HG03045 (cell line): Measurements from ENCODE around the gene DYRK4.

Source experiments
- ATAC-seq: cut with Tn5 transposase; IDR thresholded peaks from one replicate; pipeline ENCODE4 v1.9.1; 2021; ENCODE audit warnings: mild to moderate bottlenecking, moderate library complexity; ENCODE audit not compliant: unreplicated experiment

Gene DYRK4

GRCh38 chr12:4558171-4558570 is 3.8 kb upstream of the DYRK4 start:
- no peak for ATAC-seq

DNA sequence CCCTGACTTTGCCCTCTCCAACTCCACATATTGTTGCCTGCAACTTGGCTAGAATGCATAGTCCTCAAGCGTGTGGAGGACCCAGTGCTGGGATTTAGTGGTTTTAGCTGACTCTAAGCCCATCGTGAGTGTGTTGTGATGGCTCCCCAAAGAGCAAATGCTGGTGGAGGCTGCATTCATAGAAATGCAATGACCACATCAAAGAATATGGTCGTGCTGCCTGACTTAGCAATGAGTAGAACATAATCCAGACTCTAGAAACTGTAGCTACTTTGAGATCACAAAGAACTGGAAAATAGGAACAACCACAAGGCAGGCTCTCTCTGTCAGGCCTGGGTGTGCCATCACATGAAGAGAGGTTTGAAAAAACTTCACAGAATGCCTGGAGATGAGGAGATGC is 1.3 kb downstream of the DYRK4 start:
- ATAC-seq, result no peak

DNA sequence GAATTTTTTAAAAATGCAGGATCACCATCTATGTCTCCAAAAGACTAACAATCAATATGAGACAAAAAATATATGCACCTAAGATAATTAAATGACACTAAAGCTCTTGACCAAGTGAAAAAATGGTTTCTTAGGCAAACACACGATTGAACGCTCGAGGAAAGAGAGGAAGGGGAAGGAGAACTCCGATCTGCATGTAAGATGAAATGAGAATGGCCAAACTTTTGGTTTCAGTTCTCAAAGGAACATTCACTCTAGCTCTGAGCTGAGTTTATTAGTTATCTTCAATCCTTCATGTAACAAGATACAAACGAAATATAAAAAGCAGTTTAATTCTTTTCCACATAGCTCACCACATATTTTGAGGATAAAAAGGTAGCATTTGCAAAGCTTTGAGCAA is 2.8 kb downstream of the DYRK4 start:
- no peak for ATAC-seq

DNA sequence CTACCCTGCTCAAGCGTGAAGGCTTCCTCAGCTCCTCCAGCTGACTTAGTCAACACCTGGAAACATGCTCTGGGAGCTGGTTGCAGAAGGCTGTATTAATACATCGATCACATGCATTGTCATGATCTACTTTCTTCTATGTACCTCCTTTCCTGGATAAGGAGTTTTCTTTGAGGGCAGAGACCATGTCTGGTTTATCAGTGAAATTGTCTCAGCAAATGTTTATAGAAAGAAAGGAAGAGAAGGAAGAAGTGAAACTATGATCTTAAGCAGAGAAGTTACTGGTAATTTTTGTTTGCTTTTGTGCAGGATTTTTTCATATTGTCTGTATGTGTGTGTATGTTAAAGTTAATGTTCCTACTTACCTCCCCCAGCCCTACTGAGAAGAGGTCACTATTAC is 4.5 kb downstream of the DYRK4 start:
- no peak for ATAC-seq

GRCh38 chr12:4567073-4567881 is 5.3 kb downstream of the DYRK4 start:
- ATAC-seq, result no peak

- ATAC-seq, result no peak
These were observed 7.3 kb downstream of the DYRK4 start for GRCh38 chr12:4569261-4569660.

DNA sequence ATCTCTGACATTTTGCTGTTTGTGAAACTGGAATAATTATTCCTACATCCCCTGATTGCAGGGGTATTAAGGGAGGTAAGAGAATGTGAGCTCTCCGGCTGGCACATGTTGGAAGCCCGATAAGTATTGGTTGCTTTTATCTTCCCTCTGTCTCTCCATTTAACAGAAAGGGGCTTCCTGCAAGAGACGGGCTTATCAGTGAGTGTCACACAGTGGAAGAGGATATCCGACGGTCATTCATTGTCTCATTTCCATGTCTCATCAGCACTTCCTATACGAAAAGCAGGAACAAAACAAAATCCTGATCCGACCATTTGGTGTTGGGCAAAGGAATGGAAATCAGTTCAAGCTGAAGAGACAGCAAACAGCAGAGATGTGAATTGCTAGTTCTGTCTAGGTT is 10.7 kb downstream of the DYRK4 start:
- ATAC-seq, result no peak

GRCh38 chr12:4579305-4580102 is 17.5 kb downstream of the DYRK4 start:
- no peak for ATAC-seq

- ATAC-seq, result no peak
These were observed 18.3 kb downstream of the DYRK4 start for GRCh38 chr12:4580281-4580688.

GRCh38 chr12:4584281-4584680 is 22.3 kb downstream of the DYRK4 start:
- ATAC-seq, result no peak

DNA sequence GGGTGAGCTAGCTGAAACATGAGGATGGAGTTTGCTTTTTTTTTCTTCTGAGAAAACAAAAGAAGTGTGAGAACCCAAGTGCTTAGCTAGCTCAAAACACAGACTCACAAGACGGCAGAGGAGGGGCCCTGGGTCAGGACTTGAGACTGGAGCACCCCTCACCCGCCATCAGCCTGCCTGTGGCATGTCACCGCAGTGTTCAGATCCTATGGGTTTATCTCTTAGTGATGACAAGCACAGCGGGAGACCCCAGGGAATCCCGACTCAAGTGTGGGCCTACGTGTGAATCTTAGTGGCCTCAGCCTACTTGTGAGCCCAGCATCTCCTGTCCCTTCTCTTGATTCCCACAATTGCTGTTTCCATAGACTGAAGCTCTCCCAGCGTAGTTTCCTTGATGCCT is 22.9 kb downstream of the DYRK4 start:
- no peak for ATAC-seq

GRCh38 chr12:4586500-4586899 is 24.5 kb downstream of the DYRK4 start:
- ATAC-seq, result no peak

GRCh38 chr12:4587108-4587507 is 25.1 kb downstream of the DYRK4 start:
- ATAC-seq, result no peak

GRCh38 chr12:4588916-4589315 is 26.9 kb downstream of the DYRK4 start:
- no peak for ATAC-seq

- no peak for ATAC-seq
These were observed 27.9 kb downstream of the DYRK4 start for GRCh38 chr12:4589941-4590340.

GRCh38 chr12:4591180-4591687 is 29.2 kb downstream of the DYRK4 start:
- ATAC-seq, result no peak

DNA sequence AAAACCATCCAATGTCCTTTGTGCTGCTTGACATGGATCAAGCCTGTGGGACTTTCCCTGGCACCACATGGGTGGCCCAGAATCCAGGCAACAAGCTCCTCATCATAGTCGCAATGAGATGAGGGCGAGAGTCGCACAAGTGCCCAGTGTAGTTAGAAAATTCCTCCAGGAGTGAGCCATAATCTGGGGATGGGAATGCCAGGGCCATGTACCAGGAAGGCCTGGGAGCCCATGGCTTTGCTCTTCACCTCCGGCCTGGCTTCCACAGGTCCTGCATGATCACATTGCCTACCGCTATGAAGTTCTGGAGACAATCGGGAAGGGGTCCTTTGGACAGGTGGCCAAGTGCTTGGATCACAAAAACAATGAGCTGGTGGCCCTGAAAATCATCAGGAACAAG is 33.9 kb downstream of the DYRK4 start:
- no peak for ATAC-seq

DNA sequence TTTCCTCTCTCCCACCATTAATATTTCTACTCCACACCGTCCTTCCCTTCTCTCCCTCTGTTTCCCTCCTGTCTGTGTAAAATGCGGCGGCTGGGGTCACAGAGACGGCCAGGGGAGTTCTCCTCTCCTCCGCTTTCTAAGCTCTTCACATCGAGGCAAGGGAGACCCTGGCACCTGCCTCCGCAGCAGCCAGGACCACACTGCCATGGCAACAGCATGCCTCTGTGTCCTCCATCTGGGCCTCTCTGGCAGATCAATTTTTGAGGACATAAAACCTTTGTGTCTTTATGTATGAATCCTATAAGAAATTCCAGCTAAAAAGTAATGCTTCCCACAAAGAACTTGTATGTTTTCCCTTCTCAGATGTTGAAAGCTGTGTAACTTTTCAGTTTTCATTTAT is 41.4 kb downstream of the DYRK4 start:
- no peak for ATAC-seq

GRCh38 chr12:4603946-4604345 is 41.9 kb downstream of the DYRK4 start:
- no peak for ATAC-seq

DNA sequence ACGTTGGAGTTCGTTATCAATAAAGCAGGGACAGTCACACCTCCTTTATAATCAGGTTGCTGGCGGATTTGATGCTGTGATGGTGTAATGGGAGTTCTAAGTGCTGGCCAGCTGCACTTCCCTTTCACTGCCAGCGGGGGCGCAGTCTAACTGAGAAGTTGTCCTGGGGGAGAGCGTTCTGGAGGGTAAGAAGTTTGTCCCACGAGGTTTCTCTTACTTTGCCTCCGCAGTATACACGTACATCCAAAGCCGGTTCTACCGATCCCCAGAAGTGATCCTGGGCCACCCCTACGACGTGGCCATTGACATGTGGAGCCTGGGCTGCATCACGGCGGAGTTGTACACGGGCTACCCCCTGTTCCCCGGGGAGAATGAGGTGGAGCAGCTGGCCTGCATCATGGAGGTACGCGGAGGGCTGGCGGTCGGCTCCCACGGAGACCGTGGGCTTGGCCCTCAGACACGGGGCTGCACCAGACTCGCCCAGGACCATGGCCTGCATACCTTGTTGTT is 42.7 kb downstream of the DYRK4 start:
- ATAC-seq, result peak; percentile 96

GRCh38 chr12:4607056-4607455 is 45.0 kb downstream of the DYRK4 start:
- no peak for ATAC-seq

DNA sequence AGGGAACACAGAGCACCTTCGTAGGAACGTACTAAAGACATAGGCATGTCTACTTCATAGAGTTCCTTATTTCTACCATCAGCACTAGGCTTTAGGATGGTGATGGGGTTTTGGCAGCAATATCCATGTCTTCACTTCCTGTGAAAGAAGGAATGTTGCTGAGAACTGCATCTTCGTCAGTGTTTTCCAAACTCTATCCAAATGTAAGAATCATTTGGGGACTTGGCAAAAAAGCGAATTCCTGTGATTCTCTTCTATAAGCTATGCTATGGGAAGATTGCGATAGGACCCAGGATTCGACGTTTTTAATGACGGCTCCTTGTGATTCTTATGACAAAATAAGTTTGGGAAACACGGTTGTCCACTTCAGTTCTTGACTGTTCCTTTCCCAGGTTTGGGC is 47.1 kb downstream of the DYRK4 start:
- no peak for ATAC-seq
